K562 (cell line): ENCODE measurements around the gene GPR78. TPM values are rescaled to one million over a fixed set of nuclear protein-coding genes. Genes with fewer than 3 reads are reported as not detected.

Source experiments
- BCLAF1 ChIP-seq, 2 experiments: fragments of 450-650 bp in 1 of 2; IDR thresholded peaks; 2 replicates each; pipeline ENCODE4 v1.6.1; 2011 to 2017; ENCODE audit warnings: low read depth in 2 of 2, antibody characterized with exemption in 1 of 2, borderline replicate concordance in 1 of 2, low read length in 1 of 2, mild to moderate bottlenecking in 1 of 2, mixed read lengths in 1 of 2; ENCODE audit not compliant: control insufficient read depth in 1 of 2
- HLTF ChIP-seq: fragments of 450-650 bp; IDR thresholded peaks from 2 replicates; pipeline ENCODE4 v1.6.1; 2016
- IRF1 ChIP-seq: sonication (generic); formaldehyde crosslinking; IDR thresholded peaks from 2 replicates; pipeline ENCODE4 v1.8.0; 2022; ENCODE audit warnings: missing genetic modification reagents, mild to moderate bottlenecking, borderline replicate concordance
- LEF1 ChIP-seq: fragments of 450-650 bp; IDR thresholded peaks from 2 replicates; pipeline ENCODE4 v1.6.1; 2016; ENCODE audit warnings: mild to moderate bottlenecking
- MITF ChIP-seq: IDR thresholded peaks from 2 replicates; pipeline ENCODE4 v1.6.1; 2014; ENCODE audit warnings: antibody characterized with exemption
- PHTF2 ChIP-seq: fragments of 250-450 bp; sonication (Bioruptor Pico); IDR thresholded peaks from 2 replicates; pipeline ENCODE4 v1.5.0; 2021; ENCODE audit warnings: mild to moderate bottlenecking
- TOE1 ChIP-seq, 2 experiments: fragments of 450-650 bp in 1 of 2; sonication (generic) in 1 of 2; formaldehyde crosslinking in 1 of 2; IDR thresholded peaks; 2 replicates each; pipeline versions ENCODE4 v1.7.1 to v1.8.0; 2016 to 2022; ENCODE audit warnings: borderline replicate concordance in 2 of 2, mild to moderate bottlenecking in 2 of 2, antibody characterized with exemption in 1 of 2, inconsistent platforms in 1 of 2, low read depth in 1 of 2, missing genetic modification reagents in 1 of 2, moderate library complexity in 1 of 2
- TRIM28 ChIP-seq: fragments of 450-650 bp; IDR thresholded peaks from 2 replicates; pipeline ENCODE4 v1.6.1; 2017
- polyA plus RNA-seq, 8 experiments: library from polyadenylated mRNA; depleted of rRNA in 4 of 8; stranded (reverse) in 5 of 8; unstranded in 3 of 8; fragments of >200 nt; fragmentation: Nextera tagmentation in 2 of 8; fragmentation: Illumina TruSeq in 1 of 8; extraction: Ambion mirVana in 2 of 8; extraction: Trizol in 1 of 8; gene quantifications; 2 replicates each; pipeline versions ENCODE4 v1.2.1 to v1.2.3, GENCODE V29; 2011 to 2014; ENCODE audit warnings: inconsistent platforms in 1 of 8, missing spikeins in 1 of 8
- total RNA-seq, 7 experiments: library from RNA; depleted of rRNA in 6 of 7; stranded (reverse); fragments of >200 nt in 6 of 7; fragmentation: Illumina TruSeq in 2 of 7; extraction: Trizol in 2 of 7; gene quantifications; 2 replicates each; pipeline versions ENCODE4 v1.2.1 to v1.2.3, GENCODE V29; 2011 to 2021; ENCODE audit warnings: low replicate concordance in 1 of 7

GPR78 gene
- total and polyA plus RNA-seq, 9 of the 15 experiments (the other 6 are each of a cell fraction or from before 2014, with no cell fraction given), result 0.04 to 0.13 (median 0.07) TPM; not detected in 4

- TF ChIP-seq BCLAF1 (IDR thresholded peaks at IDR 0.05; ENCODE audit: borderline replicate concordance in 1 of 2, control insufficient read depth in 1 of 2, low read depth in 2 of 2, low read length in 1 of 2) (no peak), IRF1 (CRISPR knock-in tag) (no peak), PHTF2 (CRISPR knock-in tag) (no peak), MITF (no peak), TRIM28 (no peak), HLTF (no peak), LEF1 (no peak), TOE1 (IDR thresholded peaks at IDR 0.05; ENCODE audit: borderline replicate concordance) (no peak), TOE1 (CRISPR knock-in tag; IDR thresholded peaks at IDR 0.05; ENCODE audit: borderline replicate concordance, low read depth) (no peak)
Observed at GRCh38 chr4:8600266-8600665, 20.1 kb downstream of the GPR78 start (continued).
